ENCODE data around the gene PXDN. TPM values are rescaled to one million over a fixed set of nuclear protein-coding genes. Genes with fewer than 3 reads are reported as not detected.

Gene PXDN
- polyA plus RNA-seq, 5 donors = 160 to 184 (median 178) TPM

DNA sequence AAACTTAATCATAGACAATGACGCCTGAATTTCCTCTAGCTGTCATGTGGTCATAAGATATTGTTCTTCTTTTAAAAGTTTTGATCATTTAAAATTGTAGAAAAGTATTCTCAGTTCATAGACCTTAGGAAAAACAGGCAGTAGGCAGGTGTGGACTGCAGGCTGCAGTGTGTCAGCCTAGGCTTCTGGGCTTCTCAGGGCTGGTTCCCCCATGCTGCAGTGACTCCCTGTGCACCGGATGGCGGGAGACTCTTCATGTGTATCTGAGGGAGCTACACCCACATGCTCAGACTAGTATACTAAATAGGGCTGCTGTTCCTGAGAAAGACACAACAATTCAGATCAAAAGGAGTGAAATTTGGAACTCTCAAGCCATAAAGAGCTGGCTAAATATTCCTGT is 72.4 kb downstream of the PXDN start:
- no peak for DNase-seq

DNA sequence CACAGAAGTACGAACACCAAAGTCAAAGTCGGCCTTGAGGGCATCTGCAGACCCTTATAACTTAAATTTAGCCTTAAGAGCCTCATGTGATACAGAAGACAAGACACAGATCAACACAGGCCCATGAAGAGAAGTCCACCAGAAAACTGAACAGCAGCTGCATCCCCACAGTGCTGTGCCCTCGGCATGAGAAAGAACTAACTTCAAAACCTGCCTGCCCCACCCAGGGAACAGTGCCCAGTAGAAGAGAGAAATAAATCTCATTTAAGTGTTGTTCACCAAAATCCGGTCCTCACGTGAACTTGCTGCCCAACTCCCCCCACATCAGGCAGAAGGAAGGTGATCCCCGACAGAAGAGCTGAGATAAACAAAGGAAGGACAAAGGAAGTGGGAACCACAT is 73.7 kb downstream of the PXDN start:
- no peak for DNase-seq

DNA sequence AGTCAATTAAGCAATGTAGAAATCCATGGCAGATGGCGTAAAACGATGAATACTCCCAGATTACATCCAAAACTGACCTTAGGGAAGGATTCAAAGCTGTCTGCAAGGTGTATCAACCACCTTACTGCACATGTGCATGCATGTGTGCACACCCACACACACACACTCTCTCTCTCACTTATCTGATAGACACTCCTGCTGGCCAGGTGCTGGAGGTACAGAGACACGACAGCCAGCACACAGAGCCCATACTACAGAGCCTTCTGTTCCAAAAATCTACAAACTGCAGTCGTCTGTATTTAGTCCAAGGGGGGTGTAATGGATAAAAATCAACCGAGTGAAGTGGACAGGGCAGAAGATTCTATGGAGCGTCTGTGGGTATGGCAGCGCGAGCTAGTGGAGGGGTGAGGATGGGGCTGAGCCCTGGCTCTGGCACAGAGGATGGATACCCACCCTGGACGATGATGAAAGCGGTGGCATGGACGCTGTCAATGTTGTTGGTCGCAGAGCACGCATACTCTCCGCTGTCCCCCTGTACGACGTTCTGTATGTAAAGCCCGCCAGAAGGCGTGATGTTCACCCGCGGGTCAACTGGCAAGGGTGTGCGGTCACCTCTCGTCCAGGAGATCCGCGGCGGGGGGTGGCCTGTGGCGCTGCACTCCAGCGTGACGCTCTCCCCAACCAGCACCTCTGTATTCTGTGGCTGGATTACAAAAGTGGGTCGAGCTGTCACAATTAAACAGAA is 78.4 kb downstream of the PXDN start:
- DNase-seq = no peak

DNA sequence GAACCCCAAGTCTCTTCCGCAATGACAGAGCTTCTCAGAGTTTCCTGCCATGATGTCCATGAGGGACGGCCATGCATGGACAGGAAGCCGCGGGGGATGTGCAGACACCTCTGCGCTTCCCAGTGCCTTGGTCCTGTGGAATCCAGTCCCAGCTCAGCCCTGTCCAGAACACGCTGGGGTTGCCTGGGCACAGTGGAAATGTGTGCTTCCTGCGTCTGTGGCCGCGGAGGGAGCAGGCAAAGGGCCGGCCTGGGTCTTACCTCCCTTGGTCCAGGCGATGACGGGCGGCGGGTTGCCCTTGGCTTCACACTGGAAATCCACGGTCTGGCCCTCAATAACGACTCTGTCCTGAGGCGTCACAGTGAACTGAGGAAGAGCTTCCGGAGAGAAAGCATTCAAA is 79.6 kb downstream of the PXDN start:
- no peak for DNase-seq

DNA sequence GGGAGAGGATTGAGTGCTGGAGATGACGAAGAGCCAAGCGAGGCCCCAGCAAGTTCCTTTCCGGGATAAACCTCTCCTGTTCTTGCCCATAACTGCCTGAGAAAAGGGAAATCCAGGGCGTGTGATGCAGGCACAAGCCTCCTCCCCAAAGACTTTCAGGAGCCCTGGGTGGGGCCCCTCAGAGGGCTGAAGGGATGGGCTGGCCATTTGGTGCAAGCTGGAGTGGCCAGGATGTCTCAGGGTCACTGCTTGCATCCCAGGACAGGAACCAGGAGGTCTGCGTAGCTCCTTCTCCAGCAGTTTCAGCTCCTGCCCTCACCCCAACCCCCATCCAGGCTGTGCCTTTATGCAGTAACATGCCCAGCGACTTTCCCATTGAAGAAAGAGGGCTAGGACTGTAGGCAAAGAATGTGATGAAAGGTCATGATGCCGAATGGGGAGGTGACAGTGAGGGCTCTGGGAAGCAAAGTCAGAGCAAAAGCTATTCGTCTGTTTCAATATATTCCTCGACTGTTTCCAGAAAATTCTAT is 80.2 kb downstream of the PXDN start:
- no peak for DNase-seq

DNA sequence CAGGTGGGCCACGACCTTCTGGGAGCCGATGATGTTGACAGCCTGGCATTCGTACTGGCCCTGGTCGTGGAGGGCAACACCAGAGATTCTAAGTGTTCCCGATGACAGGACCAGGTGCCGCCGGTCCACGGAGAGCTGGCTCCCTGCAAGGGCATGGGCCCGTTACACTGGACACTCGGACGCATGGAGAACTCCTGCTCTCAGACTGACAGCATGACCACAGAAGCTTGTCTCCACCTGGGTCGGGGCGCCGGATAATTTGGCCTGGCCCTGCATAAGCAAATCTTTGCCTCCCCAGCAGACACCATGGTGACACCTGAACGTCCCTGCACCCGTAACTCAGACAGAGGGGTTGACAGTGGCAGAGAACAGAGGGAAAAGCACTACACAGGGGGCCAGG is 80.7 kb downstream of the PXDN start:
- DNase-seq = no peak

DNA sequence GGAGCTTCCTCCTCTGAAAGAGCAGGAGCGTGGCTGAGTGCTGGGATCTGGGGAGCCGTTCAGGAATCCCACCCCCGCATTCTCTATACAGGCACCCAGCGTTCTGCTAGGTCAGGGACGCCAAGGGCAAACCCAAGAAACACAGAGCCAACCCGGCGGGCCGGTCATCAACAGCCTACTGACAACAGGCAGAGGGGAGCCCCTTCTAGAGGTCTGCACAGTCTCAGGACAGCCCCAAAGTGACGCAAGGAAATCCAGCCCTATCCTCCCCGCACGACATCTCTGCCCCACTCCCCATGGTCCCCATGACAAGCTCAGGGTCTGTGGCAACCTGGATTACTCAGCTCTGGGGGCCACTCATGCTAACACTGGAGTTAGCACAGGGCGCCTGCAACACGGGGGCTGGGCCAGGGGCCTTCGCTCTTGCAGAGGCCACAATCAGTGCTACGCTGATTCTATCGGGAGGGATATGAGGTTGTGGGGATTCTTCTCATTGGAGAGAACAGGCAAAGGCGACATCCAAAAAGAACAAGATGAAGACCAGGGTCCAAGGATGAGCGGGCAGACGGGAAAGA is 81.6 kb downstream of the PXDN start:
- no peak for DNase-seq

DNA sequence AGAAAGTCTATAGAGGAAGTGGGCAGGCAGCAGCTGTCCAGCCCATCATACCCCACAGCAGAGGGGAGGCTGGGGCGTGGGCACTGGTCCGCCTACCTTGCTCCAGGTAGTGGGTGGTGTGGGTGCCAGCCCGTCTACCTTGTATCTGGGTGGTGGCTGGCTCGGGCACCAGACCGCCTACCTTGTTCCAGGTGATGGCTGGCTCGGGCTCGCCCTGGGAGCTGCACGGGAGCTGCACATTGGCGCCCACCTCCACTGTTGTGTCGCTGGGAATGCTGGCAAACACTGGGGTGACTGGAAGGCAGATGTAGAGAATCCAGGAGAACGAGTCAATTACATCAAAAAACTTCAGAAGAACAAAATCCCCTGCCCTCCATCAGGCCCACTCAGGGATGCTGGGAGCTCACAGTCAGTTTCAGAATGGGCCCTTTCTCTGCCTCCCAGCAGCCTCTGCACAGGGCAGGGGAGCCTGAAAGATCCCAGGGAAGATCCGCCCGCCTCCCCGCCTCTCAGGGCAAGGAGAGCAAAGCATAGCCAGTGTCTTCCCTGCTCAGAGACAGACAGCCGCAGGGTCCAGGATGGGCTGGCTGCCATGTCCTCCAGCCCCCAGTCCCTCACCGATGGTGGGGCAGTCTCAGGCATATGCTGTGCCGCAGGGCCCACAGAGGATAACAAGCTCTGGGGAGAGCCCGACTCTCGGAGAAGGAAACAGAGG is 82.3 kb downstream of the PXDN start:
- DNase-seq = no peak

DNA sequence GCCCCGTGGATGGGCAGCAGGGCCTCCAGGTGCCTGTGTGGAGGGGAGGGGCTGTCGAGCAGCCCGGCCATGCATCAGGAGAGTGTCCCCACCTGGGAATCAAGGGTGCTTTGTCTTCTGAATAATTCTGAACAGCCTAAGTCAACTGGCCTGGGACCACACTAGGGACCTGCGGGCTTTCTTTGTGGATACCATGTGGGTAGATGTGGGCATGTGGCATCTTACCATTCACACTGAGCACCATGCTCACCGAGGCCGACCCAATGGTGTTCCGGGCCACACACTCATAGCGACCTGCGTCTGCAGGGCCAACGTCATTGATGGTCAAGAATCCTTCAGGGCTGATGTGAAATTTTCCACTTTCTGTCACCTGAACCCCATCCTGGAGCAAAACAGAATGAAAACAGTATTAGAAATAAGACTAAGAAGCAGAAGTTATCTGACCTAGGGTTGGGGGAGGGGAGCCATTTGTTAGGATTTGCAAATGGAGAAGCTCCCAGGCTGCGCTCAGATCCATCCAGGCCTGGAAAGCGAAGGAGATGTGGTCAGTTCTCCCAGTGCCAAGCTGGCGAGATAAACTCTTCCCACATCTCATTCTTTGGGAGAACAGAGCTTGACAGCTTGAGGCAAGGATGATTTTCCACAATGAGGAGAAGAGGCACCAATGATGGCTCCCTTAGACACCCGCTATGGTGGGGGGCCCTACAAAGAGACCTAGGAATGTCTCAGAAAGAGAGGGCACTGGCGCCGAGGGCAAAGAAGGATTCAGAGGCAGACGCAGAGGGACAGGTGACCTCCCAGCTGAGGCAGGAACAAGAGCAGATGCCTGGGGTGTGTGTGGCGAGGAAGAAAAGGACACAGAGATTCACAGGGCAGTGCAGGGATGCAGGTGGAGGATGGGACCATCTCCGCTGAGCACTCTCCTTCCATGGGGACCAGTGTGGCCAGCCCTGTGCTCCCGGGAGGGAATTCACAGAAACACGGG is 83.4 kb downstream of the PXDN start:
- no peak for DNase-seq

DNA sequence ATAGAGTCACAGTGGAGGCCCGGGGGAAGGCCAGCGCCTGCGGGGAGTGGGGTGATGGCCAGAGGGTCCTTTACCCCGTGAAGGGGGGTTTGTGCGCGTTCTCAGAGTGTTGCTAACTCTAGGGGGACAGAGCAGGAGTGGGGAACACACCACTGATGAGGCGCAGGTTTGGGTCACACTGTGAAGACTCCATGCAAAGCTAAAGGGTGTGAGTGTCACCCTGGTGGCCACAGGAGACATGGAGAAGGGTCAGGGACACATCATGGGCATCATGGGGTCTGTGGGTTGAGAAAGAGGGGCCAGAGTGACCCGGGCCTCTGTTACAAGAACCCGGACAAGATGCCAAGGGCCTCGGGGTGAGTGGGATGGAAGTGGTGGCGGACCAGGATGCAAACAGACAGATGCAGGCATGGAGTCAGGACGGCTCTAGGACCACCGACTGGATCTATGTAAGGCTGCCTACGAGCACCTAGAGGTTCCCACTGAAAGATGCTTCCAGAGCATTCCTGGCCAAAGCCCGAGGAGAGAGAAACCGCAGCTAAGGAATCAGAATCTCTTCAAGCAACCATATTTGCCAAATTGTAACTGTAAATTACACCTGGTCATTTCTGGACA is 84.3 kb downstream of the PXDN start:
- no peak for DNase-seq

DNA sequence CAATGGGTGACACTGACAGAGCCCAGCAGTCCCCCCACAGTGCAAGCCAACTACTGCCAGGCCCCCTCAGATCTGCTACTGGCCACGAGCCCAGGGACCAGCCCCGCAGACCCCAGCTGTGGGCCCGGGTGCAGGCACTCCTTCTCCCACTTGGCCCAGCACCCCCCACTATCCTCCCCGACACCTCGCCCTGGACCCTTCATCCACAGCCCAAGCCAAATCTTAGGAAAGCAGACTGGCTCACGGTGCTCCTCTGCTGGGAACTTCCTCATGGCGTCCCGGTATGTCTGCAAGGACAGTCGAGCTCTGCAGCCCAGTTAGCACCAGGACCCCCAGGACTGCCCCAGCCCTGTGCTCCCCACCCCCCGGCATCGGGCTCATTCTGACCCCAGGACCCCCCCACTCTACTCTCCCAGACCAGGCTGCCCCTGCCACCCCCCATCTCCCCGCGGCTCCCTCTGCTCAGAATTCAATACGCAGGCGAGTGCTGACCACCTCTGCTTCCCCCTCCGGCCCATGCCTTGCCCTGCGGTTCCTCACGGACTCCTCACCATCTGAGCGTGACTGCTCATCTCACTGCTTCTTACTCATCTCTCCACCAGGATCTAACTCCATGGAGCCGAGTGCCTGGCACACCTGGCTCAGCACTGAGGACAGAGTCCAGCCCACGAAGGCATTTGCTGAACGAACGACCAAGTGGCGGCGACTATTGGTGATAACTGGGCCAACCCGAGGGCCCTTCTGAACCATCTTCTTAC is 85.7 kb downstream of the PXDN start:
- DNase-seq = no peak

DNA sequence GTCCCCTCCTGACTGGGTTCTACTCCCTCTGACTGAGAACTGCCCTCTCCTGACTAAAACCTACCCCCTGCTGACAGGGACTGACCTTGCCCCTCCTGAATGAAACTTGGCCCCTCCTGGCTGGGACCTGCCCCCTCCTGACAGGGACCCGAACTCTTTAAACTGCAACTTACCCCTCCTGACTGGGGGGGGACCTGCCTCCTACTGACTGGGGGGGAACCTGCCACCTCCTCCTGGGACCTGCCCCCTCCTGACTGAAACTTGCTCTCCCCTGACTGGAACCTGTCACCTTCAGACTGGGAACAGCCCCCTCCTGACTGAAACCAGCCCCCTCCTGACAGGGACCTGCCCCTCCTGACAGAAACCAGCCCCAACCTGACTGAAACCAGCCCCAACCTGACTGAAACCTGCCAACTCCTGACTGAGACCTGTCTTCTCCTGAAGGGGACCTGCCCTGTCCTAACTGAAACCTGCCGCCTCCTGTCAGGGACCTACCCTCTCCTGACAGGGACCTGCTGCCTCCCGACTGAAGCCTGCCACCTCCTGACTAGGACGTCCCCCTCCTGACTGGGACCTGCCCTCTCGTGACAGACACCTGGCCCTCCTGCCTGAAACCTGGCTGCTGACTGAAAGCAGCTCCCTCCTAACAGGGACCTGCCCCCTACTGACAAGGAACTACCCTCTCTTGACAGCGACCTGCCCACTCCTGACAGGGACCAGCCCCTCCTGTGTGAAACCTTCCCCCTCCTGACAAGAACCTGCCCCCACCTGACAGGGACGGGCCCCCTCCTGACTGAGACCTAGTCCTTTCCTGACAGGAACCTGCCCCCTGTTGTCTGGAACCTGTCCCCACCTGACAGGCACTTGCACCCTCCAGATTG is 87.1 kb downstream of the PXDN start:
- DNase-seq = no peak

DNA sequence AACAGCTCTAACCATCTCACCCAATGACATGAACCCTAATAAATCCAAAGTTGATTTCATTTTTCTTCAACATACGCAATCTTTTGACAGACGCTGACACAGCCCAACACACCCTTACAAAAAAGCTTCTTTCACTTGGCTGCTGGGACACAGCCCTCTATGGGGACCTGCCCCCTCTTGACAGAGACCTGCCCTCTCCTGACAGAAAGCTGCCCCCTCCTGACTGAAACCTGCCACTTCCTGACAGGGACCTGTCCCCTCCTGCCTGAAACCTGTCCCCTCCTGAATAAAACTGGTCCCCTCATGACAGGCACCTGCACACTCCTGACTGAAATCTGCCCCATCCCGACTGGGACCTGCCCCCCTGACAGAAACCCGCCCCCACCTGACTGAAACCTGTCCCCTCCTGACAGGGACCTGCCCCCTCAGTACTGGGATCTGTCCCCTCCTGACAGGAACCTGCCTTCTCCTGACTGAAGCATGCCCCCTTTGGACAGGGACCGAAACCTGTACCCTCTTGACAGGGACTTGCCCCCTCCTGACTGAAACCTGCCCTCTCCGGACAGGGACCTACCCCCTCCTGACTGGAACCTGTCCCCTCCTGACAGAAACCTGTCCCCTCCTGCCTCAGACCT is 87.9 kb downstream of the PXDN start:
- no peak for DNase-seq

DNA sequence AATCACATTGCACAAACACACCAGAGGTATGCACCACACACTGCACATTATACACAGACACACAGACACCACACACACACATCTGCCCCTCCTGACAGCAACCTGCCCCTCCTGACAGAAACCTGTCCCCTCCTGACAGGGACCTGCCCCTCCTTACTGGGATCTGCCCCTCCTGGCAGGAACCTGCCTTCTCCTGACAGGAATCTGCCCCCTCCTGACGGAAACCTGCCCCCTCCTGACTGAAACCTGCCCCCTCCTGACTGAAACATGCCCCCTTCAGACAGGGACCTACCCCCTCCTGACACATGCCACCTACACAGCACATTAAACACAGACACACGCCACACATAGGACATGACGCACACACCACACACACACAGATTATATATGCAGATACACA is 88.9 kb downstream of the PXDN start:
- no peak for DNase-seq

DNA sequence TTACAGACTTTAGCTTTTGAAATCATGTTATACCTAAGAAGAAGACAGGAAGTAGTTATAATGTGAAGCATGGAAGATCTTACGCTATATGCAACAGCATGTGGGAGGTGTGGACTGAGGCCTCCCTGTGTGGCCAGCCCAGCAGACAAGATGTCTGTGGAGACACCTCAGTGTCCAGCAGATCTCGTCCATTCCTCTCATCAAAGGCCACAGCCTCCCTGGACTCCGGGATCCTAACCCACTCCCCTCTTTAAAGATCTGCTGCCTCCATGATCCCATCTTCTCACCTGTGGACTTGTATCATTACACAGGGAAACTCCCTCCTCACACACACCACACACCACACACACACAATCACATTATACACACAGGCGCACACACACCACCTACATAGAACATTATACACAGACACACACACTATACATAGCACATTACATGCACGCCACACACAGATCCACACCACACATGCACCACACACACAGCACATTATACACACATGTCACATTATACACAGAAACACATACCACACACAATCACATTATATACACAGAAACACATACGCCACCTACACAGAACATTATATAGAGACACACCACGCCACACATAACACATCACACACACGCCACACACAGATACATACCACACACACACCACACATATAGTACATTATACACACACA is 89.5 kb downstream of the PXDN start:
- no peak for DNase-seq

DNA sequence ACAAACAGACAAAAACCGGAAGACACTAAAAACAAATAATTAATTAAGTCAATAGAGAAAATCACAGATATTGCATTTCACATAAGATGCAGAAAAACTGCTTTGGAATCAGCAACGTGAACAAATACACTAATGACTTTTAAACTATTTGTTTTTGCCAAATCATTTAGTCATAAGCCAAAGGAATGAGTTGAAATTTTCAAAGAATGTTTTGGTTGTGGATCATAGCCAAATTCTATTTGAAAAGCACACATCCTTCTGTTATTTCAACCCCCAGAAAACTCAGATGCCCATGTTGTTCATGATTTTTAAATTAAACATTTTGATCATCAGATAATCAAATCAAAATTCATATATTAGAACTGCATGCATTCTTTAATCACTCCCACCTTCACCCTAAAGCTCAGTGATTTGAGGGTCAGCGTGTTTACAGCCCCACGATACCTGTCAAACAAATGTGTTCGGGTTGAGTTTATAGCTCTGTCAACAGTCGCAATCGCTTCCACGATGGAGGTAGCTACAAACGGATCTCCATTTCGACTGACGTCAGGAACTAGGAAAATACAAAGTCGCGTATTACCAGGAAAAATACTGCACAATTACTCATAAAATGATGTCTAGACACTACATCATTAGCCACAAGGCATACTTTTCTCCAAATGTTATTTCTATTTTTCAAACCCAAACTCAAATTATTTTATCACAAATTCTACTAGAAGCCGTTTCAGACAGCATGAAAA is 90.2 kb downstream of the PXDN start:
- DNase-seq = no peak

DNA sequence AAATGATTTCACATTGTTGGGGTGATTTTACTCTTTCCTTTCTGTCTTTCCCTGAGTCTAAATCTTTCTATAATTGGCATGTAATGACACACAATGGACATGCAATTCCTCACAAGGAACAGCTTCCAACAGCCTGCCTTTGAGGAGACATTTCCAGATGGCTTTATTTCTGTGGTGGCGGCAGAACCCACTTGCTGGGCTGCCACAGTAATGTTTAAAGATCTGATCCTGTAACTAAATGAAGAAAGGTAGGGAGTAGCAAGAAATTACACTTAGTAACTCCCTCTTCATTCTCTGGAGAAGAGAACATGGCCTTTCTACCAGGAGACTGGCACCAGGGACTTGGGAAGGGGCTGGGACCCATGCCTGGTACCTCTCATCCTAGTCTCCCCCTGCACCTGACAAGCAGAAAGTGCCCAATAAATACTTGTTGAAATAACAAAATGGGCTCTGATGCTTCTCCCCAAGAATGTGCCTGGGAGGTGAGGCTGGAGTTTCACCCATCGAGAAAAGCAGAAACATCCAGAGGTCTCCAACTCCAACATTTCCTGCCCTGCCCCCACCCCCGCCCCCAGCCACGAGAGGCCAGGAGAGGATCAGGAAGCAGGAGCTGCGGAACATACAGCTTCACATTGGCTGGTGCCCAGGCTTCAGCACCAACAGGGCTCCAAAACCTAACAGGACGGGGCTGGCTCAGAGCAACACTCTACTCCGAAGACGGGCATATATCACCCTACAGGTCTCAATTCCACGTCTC is 92.1 kb downstream of the PXDN start:
- no peak for DNase-seq
